OCI-LY3 (cell line): ENCODE data around the gene PEAK3.

Experiments used
- H2AFZ ChIP-seq: fragments of 200-600, 300-600 bp; shearing (Covaris generic); 2 replicates; pipeline ENCODE4 v1.6.0; 2014; ENCODE audit warnings: antibody characterized with exemption, low read depth, low read length
- H3K27ac ChIP-seq: fragments of 200-600, 300-600 bp; sonication (generic); 2 replicates; pipeline ENCODE4 v1.5.1; 2014; ENCODE audit warnings: mild to moderate bottlenecking, low read length, moderate library complexity, mixed read lengths
- H3K27me3 ChIP-seq: fragments of 200-600, 300-600 bp; sonication (generic); 2 replicates; pipeline ENCODE4 v1.6.1; 2014; ENCODE audit warnings: low read depth, low read length, mixed read lengths
- H3K36me3 ChIP-seq: fragments of 200-600, 300-600 bp; sonication (generic); replicated peaks from 2 replicates; pipeline ENCODE3; 2014; ENCODE audit warnings: low read depth, low read length, mixed read lengths
- H3K4me1 ChIP-seq: fragments of 300-600, 200-600 bp; sonication (generic); 2 replicates; pipeline ENCODE4 v1.6.1; 2014; ENCODE audit warnings: low read length, mixed read lengths
- H3K4me2 ChIP-seq: fragments of 200-600, 300-600 bp; sonication (generic); 2 replicates; pipeline ENCODE4 v1.6.1; 2014; ENCODE audit warnings: low read length, mixed read lengths
- H3K4me3 ChIP-seq: fragments of 300-600, 200-600 bp; sonication (generic); 2 replicates; pipeline ENCODE4 v1.5.1; 2014; ENCODE audit warnings: antibody characterized with exemption, mild to moderate bottlenecking, low read length, moderate library complexity
- H3K79me2 ChIP-seq: fragments of 300-600, 200-600 bp; shearing (Covaris generic); 2 replicates; pipeline ENCODE4 v1.6.1; 2014; ENCODE audit warnings: mild to moderate bottlenecking, low read length, mixed read lengths
- H3K9ac ChIP-seq: fragments of 300-600, 200-600 bp; shearing (Covaris generic); 2 replicates; pipeline ENCODE4 v1.6.0; 2014; ENCODE audit warnings: mild to moderate bottlenecking, low read length, moderate library complexity
- H3K9me3 ChIP-seq: fragments of 200-600, 300-600 bp; shearing (Covaris generic); 2 replicates; pipeline ENCODE4 v1.6.1; 2014; ENCODE audit warnings: low read length, mixed read lengths; ENCODE audit not compliant: insufficient read depth
- H4K20me1 ChIP-seq: fragments of 200-600, 300-600 bp; sonication (generic); 2 replicates; pipeline ENCODE4 v1.6.1; 2016; ENCODE audit warnings: low read length, mixed read lengths; ENCODE audit not compliant: insufficient read depth
- EZH2phosphoT487 ChIP-seq: fragments of 200-600 bp; shearing (Covaris generic); IDR thresholded peaks from 2 replicates; pipeline ENCODE4 v1.6.1; 2018; ENCODE audit warnings: antibody characterized with exemption, mixed run types, low read depth
- TF ChIP-seq, protein P1 (sequence below): fragments of 200-600, 300-600 bp; sonication (generic); IDR thresholded peaks from 2 replicates; pipeline ENCODE4 v1.5.1; 2014; ENCODE audit warnings: antibody characterized with exemption, low read length, low read depth

The PEAK3 gene

DNA sequence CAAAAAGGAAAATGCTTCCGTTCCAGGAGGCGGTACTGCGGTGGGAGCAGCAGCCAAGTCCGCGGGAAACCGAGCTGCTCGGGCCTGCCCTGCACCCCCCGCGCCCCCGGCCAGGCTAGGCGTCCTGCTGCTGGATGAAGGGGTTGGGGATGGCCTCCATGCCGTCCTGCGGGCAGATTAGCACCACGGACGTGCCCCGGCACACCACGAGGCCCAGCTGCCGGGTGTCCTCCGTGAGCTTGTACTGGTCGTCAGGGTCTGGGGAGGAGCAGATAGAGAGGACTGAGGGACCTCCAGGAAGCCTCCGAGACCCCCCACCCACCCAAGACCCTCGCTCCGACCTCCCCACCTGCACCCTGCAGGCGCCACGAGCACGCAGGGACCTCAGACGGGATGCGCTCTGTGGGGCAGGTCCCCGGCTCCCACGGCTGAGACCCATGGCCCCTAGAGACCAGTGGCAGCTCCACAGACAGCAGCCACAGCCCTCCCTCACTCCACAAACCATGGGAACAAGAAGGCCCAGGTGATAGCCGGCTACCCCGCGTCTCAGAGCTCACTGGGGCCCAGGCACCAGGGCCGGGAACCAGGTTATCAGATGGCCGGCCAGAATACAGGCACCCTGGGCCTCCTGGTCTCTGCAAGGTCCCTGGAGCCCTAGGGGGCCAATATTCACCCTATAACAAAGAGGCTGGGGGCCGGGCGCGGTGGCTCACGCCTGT is 39.7 kb upstream of the PEAK3 start:
- no peak overlapping the region for H3K4me2 ChIP-seq
- H3K79me2 ChIP-seq: peaks cover 22% of the 10 kb centered on the region
- H3K4me3 ChIP-seq: no peak overlapping the region
- H3K4me1 ChIP-seq: no peaks in the 10 kb centered on the region
- peaks cover 3% of the 10 kb centered on the region; the same call in 1 of the 2 replicates for H4K20me1 ChIP-seq
- TF ChIP-seq, protein P1, sequence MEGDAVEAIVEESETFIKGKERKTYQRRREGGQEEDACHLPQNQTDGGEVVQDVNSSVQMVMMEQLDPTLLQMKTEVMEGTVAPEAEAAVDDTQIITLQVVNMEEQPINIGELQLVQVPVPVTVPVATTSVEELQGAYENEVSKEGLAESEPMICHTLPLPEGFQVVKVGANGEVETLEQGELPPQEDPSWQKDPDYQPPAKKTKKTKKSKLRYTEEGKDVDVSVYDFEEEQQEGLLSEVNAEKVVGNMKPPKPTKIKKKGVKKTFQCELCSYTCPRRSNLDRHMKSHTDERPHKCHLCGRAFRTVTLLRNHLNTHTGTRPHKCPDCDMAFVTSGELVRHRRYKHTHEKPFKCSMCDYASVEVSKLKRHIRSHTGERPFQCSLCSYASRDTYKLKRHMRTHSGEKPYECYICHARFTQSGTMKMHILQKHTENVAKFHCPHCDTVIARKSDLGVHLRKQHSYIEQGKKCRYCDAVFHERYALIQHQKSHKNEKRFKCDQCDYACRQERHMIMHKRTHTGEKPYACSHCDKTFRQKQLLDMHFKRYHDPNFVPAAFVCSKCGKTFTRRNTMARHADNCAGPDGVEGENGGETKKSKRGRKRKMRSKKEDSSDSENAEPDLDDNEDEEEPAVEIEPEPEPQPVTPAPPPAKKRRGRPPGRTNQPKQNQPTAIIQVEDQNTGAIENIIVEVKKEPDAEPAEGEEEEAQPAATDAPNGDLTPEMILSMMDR: no peak
- no peak for TF ChIP-seq EZH2phosphoT487
- H3K27me3 ChIP-seq: no peaks in the 10 kb centered on the region
- H3K36me3 ChIP-seq: peaks cover 28% of the 10 kb centered on the region
- no peak overlapping the region for H3K9ac ChIP-seq
- no peaks in the 10 kb centered on the region for H3K9me3 ChIP-seq
- H3K27ac ChIP-seq: no peak overlapping the region
- H2AFZ ChIP-seq: no peak overlapping the region

DNA sequence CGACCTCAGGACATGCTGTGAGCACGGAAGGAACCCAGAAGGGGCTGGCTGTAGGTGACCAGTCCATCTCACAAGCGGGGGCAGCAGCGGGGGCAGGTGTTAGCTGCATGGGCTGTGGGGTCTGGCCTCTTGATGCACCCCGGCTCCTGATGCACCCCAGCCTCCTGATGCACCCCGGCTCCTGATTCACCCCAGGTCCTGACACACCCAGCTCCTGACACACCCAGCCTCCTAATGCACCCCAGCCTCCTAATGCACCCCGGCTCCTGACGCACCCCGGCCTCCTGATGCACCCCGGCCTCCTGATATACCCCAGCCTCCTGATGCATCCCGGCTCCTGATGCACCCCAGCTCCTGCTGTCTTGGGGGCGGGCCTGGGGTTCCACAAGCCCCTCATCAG is 39.0 kb upstream of the PEAK3 start:
- Histone ChIP-seq H3K79me2 (peaks cover 14% of the 10 kb centered on the region; the same call in 1 of the 2 replicates), H3K4me2 (no peak overlapping the region), H3K27ac (no peak overlapping the region), H3K9ac (no peak overlapping the region), H2AFZ (no peak overlapping the region), H3K36me3 (peaks cover 26% of the 10 kb centered on the region), H3K4me3 (no peak overlapping the region), H3K4me1 (no peaks in the 10 kb centered on the region), H3K27me3 (no peaks in the 10 kb centered on the region), H4K20me1 (peaks cover 2% of the 10 kb centered on the region; the same call in 1 of the 2 replicates), H3K9me3 (no peaks in the 10 kb centered on the region)
- TF ChIP-seq, protein P1: no peak
- TF ChIP-seq EZH2phosphoT487: no peak

DNA sequence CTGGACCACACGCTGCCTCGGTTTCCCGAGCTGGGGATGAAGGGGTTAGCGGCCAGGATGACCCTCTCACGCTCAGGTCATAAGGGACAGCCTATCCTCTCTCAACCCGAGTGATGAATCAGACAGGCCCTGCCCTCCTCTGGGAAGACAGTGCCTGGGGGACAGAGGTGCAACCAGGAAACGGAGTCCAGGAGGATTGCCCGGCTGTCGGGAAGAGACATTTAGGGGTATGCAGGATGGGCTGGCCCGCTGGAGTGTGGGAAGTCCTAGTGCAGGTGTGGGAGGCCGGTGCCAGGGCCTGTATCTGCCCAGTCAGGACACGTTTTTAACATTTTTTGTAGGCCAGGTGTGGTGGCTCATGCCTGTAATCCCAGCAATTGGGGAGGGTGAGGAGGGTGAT is 38.1 kb upstream of the PEAK3 start:
- H3K4me2 ChIP-seq: no peak overlapping the region
- H3K36me3 ChIP-seq: peaks cover 21% of the 10 kb centered on the region
- H3K79me2 ChIP-seq: peaks cover 6% of the 10 kb centered on the region; the same call in 1 of the 2 replicates
- H3K9me3 ChIP-seq: peaks cover 4% of the 10 kb centered on the region; the same call in 1 of the 2 replicates
- H2AFZ ChIP-seq: no peak overlapping the region
- no peak overlapping the region for H3K9ac ChIP-seq
- no peaks in the 10 kb centered on the region for H4K20me1 ChIP-seq
- H3K4me3 ChIP-seq: no peak overlapping the region
- H3K4me1 ChIP-seq: no peaks in the 10 kb centered on the region
- peaks cover 5% of the 10 kb centered on the region for H3K27me3 ChIP-seq
- no peak overlapping the region for H3K27ac ChIP-seq
- TF ChIP-seq, protein P1: no peak
- TF ChIP-seq EZH2phosphoT487: no peak

DNA sequence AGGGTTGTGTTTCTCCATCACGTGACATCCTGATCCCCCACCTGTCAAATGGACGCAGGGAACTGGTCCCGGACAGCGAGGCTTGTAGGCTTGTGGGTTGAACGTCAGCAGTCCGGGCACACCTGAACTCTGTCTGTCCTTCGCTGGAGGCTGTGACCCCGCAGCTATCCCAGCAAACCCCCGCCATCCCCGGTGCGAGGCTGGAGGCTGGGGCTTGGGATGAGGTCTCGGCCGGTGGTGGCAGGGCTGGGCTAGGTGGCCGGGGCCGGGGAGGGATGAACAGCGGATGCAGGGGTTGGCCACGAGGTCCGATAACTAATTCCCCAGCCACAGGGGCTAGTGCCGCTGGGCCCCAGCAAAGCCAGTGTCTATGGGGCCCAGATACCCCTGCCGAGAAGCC is 37.6 kb upstream of the PEAK3 start:
- no peak overlapping the region for H3K4me2 ChIP-seq
- no peak overlapping the region for H3K27ac ChIP-seq
- no peak overlapping the region for H3K9ac ChIP-seq
- no peak overlapping the region for H2AFZ ChIP-seq
- H3K27me3 ChIP-seq: peaks cover 9% of the 10 kb centered on the region
- H3K4me3 ChIP-seq: no peak overlapping the region
- H4K20me1 ChIP-seq: no peaks in the 10 kb centered on the region
- TF ChIP-seq, protein P1: no peak
- TF ChIP-seq EZH2phosphoT487: no peak
- H3K36me3 ChIP-seq: peaks cover 17% of the 10 kb centered on the region
- peaks cover 8% of the 10 kb centered on the region; the same call in 1 of the 2 replicates for H3K9me3 ChIP-seq
- peaks cover 2% of the 10 kb centered on the region; the same call in 1 of the 2 replicates for H3K79me2 ChIP-seq
- no peaks in the 10 kb centered on the region for H3K4me1 ChIP-seq
